ENCODE results near the gene CCDC150.

The CCDC150 gene

DNA sequence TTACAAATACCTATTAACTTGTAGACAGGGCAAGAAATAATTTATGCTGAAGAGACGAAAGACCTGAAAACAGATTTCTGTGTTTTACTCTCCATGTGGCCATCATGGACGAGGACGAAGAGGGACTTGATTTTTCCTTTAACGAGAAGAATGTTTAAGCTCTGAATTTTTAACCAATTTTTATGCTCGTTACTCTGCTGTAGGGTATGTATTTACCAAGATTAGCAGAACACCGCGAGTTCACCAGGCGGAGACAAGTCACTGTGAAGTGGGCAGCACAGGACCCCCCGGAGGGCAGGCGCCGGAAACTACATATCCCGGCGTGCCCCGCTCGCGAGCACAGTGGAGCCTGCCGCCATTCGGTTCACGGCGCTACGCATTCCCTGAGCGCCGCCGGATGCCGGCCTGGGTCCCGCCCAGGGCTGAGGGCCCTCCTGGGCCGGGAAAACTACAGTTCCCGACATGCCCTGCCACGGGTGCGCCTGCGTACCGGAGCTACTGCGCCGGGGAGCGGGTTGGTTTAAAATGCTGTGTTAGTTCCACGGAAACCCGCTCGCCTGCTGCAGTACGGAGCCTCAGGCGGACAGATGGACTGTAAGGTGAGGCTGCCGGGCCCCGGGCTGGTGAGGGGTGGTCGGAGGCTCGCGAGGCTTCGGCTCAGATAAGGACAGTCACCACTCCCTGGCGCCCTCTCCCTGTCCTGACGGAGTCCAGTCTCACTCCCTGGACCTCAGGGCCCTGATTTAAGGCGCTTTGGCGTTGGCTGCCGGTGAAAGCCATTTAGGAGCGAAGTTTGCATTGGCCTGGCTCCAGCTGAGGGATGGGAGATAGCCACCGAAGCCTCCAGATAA lies at the start of gene CCDC150:
TSS of gene CCDC150 (plus strand) at position 536 of the 851 bp plus-strand sequence. CDS start at position 588, 52 bp downstream.
- DNase-seq, result peak; percentile 94

DNA sequence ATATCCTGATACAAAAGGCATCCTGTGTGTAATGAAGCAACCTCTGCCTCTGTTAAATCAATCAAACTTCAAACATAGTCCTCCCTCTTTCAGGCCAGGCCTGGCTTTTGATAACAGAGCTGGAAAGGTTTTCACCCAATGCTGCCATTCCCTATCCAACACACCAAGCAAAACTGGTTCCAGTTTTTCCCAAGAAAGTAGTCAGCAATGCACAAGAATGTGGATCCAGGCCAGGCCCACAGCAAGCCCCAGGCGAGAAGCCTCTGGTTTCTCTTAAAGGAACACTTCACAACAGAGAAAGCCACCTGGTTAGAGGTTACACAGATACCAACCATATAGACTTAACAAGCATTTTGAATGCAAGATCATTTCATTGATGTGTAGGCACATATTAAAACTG lies 49.2 kb upstream of the CCDC150 start:
- DNase-seq, result no peak

DNA sequence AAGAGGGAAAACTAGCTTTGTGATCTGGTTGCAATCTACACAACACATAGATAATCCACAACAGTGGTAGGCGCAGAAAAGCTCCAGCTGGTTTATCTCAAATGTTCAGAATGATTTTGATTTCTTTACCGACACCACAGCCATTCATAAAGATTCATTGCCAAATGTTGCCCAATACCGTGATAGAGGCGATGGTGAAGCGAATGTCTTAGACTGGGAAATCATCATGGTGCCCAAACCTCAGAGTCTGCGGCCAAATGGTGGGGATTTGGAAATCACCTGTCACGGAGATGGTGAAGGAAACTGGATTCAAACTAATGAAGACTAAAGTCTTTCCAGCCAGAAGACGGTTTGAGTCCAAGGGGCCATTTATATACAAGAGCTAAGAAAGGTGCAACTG lies 48.5 kb upstream of the CCDC150 start:
- no peak for DNase-seq

DNA sequence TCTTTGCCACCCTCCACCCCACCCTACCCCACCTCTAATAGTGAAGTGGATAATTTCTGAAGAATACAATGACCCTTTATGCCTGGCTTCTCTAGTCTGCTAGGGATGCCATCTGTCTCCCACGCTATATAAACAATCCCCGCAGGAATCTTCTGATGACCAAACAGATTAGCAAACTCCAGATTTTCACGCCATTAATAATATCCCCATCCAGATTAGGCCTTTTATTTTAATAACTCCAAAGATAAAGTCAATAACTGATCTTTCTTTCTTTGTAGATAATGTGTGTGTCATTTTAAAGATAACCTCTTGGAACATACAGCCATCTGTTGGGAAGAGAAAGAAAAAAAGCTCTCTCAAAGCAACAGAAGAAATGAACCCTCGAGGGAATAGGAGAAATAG lies 47.9 kb upstream of the CCDC150 start:
- DNase-seq, result no peak

DNA sequence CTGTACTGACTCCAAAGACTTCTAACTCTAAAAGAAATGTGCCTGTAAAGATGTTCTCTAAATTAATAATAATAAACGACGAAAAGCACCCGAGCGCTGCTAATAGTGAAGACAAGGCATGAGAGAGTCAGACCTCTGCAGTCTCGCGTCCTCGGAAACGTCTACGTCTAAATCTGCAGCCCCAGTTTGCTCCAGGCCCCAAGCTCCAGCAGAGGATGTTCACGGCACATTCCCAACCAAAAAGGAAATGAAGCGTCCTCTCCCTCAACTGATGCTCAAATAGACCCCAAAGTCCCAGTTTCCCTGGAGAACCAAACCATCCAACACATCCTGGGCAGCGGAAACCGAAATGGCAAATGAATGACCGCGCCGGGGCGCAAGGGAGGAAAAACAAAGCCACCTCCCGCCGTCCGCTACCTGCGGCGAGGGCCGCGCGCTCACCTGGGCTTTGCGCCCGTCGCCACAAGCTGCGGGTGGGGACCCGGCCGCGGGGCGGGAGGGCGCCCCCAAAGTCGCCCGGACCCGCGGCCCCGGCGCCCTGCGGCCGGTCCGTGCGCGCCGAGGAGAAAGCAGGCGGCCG lies 47.1 kb upstream of the CCDC150 start:
- DNase-seq, result peak; percentile 56

DNA sequence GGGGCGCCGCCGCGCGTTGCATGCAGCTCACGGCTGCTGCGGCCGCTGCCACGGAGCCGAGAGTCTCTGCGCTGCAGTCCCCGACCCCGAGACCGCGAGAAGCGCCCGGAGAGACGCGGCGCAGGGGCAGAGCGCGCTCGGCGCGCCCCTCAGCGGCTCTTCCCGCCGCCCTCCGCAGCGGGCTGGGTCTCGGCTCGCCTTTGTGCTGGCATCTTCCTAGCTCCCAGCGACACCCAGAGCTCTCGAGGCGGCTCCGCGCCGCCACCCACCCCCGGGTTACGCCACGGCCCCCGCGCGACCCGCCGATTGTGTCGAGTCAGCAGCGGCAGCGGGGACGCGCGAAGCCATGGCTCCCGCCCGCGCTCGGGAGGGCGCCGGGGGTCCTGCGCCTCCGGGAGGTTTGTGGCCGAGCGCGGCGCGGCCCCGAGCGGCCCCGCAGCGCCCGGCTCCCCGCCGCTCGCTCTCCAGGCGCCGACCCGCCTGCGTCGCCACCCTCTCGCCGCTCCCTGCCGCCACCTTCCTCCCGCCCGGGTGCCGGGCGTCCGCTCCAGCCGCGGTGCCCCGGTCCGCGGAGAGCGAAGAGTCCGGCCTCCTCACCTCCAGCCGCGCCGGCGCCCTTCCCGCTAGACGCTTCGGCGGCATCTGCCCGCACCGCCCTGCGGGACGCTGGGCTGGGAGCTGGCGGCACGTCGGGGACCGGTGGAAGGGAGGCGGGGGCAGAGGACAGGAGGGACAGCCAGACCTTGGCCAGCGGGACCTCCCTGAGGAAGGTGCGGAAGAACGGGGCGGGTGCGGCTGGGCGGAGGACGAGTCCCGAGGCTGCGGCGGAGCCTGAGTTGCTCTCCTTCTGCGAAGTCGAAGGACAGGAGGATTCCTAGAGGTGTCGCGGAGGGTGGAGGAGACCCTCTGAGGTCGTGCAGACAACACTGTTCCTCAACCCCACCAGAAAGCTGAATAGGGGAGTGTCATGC lies 46.3 kb upstream of the CCDC150 start, which contains the start of gene HECW2:
TSS of gene HECW2 (minus strand) at position 644 of the 971 bp plus-strand sequence.
- peak; percentile 68 for DNase-seq

DNA sequence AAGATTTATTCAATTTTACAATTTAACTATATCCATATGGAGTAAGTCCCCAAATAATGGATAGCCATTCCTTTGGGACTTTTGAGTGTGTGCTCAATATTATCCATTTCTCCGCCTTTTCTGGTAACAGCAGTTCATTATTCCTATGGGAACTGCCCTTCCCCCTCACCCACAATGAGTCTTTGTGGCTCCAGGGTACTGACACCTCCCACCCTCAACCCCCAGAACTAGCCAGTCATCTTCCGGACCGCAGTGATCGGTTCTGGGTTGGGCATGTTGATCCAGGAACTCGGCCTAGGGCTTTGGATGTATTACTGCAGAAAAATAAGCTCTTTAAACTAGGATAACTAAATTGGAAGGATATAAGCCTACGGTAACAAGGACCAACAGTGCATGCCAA lies 45.4 kb upstream of the CCDC150 start:
- no peak for DNase-seq

DNA sequence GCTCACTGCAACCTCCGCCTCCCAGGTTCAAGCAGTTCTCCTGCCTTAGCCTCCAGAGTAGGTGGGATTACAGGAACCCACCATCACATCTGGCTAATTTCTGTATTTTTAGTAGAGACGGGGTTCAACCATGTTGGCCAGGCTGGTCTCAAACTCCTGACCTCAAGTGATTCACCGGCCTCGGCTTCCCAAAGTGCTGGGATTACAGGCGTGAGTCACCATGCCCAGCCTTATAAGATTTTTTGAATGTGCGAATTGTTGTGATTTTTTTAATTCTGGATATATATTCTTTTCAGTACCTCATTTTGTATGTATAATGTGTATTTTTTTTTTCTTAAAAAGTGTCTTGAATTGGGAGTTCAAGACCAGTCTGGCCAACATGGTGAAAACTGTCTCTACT lies 42.0 kb upstream of the CCDC150 start:
- peak; percentile 30 for DNase-seq

DNA sequence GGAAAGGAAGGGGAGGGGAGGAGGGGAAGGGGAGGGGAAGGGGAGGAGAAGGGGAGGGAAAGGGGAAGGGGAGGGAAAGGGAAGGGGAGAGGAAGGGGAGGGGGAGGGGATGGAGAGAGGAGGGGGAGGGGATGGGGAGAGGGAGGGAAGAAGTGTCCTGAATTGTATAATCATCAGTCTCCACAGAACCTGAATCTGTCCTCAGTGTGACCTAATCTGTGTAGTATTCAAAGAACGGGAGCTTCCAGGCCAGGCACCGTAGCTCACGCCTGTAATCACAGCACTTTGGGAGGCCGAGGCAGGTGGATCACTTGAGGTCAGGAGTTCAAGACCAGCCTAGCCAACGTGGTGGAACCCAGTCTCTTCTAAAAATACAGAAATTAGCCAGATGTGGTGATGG lies 41.1 kb upstream of the CCDC150 start:
- no peak for DNase-seq

DNA sequence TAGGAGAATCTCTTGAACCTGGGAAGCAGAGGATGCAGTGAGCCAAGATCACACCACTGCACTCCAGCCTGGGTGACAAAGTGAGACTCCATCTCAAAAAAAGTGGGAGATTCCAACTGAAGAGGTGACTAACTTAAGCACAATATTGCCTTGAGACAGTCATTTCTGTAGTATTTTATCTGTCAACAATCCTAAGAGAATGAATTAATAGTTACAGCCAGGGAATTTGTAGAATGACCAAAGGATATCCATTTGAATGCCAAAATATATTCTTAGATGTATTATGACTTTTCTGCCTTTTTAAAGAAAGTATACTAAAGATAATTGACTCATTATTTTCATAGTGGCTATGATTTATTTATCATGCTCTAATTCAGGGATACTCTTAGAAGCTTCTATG lies 40.7 kb upstream of the CCDC150 start:
- peak; percentile 57 for DNase-seq

DNA sequence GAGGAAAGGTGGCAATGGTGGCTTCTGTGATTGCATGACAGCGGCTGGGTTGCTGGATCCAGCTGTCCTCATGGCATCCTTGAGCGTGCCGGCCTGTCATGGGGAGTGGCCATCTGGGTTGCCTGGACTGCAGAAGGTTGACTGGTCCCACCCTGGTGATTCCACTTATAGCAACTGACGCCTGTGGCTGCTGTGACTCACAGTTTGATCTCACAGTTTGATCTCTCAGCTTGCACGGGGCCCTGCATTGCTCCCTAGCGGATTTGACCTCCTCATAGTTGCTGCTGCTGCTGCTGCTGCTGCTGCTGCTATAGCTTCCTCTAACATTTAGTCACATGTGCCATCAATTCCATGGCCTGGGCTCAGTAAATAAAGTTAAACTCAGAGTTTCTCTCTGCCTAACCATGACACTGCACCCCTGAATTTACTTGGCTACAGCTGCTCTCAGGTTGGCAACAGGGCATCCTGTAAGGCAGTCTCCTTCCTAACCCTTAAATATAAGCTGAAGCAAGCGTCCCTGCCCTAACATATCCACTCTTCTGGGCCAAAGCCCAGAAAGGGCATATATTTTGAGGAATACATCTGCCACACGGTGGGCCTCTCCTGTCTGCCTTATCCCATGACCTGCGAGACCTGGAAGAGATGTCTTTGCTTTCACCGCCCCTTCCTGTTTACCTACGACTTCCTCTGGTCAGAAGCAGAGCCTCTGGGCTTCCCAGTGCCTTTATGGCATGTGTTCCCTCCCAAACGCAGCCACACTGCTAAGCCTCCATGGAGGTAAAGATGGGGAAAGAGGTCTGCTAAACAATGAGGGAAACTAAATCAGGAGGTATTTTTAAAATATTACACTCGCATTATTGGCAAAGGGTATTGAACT lies 37.8 kb upstream of the CCDC150 start:
- DNase-seq, result peak; percentile 92

DNA sequence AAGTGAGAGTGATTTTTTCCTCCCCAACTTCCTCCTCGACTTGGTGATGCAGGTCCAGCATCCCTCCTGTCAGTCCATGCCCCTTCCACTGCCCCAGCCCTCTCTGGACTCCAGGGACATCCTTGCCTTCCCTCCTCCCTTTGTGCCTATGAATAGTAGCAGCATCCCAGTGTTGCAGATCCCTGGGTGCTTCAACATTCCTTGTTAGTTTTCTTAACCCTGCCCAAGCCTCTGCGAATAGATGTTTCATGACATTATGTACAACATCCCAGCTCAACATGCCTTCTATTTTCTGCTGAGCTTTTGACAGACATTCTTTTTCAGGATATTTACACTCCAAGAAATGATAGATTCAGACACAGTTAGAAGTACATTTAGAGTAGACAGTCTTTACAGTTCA lies 35.3 kb upstream of the CCDC150 start:
- DNase-seq, result no peak

DNA sequence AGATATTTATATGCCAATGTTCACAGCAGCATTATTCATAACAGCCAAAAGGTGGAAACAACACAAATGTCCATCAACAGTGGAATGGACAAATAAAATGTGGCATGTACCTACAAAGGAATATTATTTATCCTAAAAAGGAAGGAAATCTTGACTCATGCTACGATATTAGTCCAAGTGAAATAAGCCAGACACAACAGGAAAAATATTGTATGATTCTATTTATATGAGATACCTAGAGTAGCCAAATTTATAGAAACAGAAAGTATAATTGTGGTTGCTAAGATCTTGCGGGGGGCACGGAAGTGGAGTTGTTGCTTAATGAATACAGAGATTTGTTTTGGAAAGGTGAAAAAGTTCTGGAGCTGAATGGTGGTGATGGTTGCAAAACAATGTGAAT lies 33.0 kb upstream of the CCDC150 start:
- no peak for DNase-seq

DNA sequence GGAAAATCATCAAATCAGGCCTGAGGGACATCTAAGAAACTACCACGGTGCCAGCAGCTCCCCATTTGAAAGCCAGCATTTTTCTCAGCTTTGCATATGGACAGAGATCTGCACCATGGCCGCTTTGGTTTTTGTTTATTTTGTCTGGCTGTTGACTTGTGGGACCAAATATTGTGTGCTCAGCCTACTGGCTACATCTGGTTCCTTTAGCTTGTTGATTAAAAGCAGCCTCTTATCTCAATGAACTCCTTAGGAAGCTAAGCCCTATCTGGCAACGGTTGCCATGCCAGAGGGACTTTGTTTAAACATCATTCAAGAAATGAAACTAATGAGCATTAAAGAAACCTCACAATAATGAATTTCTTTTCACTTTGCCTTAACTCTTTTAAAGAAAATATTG lies 32.4 kb upstream of the CCDC150 start:
- no peak for DNase-seq

DNA sequence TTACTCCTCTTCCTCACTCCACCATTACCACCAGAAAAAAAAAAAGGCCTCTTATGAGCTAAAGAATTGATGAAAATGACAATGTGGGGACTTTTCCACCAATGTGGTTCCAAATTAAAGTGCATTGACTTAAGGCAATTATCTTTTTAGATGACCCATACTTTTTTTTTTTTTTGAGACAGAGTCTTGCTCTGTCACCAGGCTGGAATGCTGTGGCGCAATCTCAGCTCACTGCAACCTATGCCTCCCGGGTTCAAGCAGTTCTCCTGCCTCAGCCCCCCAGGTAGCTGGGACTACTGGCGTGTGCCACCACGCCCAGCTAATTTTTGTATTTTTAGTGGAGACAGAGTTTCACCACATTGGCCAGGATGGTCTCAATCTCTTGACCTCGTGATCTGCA lies 31.6 kb upstream of the CCDC150 start:
- peak; percentile 58 for DNase-seq

DNA sequence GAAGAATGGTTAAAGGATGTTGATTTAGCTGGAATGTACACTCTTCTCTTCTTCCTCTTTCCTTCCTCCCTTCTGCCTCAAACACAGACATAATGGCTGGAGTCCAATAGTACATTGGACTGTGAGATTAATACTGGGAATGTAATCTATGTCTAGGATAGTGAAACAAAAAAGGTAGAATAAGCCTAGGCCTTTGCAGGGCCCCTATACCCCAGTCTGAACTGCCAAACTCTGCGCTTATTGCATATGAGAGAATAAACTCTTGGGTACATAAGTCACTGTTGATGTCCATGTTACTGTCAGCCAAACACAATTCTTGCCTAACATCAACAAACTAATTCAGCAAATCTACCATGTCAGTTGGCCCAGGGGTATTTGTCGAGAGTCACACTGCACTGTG lies 29.7 kb upstream of the CCDC150 start:
- DNase-seq, result no peak

DNA sequence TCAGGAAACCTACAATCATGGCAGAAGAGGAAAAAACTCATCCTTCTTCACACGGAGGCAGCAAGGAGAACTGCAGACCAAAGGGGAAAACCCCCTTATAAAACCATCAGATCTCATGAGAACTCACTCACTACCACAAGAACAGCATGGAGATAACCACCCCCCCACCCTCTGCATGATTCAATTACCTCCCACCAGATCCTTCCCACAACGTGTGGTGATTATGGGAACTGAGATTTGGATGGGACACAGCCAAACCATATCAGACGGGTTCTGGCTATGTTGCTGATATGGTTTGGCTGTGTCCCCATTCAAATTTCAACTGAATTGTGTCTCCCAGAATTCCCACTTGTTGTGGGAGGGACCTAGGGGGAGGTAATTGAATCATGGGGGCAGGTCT lies 28.7 kb upstream of the CCDC150 start:
- no peak for DNase-seq

DNA sequence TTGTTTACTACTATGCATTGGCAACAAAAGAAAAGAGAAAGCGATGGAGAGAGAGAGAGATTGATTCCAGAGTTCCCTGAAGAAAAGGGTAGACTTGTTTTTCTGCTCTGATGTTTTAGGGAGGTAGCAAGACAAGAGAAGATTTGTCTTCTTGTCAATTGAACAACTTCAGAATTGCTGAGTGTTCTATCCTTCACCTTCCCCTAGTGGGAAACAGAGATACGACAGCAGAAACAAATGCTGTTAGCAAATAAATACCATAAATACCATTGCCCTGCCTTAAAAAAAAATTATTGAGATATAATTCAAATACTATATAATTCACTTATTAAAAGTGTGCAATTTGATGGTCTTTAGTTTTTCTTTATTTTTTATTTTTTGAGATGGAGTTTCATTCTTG lies 26.2 kb upstream of the CCDC150 start:
- DNase-seq, result no peak

DNA sequence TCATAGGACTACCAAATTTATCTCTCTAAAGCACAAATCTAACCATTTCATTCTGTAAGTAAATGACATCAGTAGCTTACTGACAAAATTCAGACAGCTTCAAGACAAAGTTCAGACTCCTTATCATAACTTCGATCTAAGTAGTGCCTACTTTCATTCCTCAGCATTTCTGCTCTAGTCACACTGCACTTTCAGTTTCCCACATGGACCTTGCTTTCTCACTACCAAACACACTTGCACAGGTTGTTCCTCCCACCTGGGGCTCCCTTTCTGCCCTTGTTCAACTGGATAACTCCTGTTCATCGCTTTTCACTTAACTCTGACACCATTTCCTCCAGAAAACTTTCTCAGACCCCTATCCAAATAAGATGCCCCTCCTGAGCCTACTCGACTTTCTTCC lies 22.1 kb upstream of the CCDC150 start:
- no peak for DNase-seq

DNA sequence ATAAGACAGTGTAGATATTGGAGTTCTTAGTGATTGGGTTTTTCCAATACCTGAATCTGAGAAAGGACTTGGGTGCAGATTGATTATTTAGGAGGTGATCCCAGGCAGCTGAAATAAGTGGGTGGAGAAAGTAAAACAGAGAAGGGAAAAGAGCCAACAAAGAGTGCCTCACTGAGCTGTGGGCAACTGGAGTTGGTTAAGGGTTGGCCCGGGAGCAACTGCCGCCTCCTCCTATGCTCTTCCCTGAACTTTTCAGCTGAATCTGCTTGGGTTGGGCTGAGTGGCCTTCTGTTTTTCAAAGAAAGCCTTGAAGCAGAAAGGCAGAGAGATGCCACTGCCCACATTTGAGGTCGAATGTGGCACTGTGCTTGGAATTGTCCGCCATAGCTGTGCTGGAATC lies 20.9 kb upstream of the CCDC150 start:
- no peak for DNase-seq

DNA sequence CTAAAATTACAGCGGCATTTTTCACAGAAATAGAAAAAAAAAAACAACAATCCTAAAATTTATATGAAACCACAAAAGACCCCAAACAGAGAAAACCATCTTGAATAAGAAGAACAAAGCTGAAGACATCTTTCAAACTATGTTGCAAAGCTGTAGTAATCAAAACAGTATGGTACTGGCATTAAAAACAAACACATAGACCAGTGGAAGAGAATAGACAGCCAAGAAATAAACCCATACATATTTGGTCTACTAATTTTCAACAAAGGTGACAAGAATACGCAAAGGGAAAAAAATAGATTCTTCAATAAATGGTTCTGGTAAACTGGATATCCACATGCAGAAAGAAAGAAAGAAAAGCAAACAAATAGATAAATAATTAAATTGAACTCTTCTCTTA lies 9.0 kb upstream of the CCDC150 start:
- DNase-seq, result no peak

DNA sequence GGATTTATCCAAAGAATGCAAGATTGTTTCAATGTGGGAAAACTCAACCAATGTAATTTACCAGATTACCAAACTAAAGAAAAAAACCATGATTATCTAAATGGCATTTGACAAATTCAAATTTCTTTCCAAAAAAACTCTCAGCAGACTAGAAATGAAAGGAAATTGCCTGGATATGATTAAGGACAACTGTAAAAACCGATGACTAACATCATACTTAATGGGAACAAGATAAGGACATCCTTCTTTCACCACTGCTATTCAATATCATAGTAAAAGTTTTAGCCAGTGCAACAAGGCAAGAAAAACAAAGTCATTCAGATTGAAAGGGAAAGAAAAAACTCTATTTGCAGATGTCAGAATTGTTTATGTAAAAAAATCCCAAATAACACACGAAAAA lies 4.4 kb upstream of the CCDC150 start:
- DNase-seq, result peak; percentile 25
